GM12878 (cell line): ENCODE measurements around the gene WWOX. TPM values are rescaled to one million over a fixed set of nuclear protein-coding genes. Genes with fewer than 3 reads are reported as not detected.

Experiments used
- BCL11A ChIP-seq: IDR thresholded peaks from 2 replicates; pipeline ENCODE4 v1.6.1; 2011; ENCODE audit warnings: low read depth, low read length
- CUX1 ChIP-seq: IDR thresholded peaks from 2 replicates; pipeline ENCODE4 v1.6.1; 2012; ENCODE audit warnings: improper control_type of control experiment, low read depth, low read length; ENCODE audit not compliant: insufficient replicate concordance
- E2F4 ChIP-seq: IDR thresholded peaks from 2 replicates; pipeline ENCODE4 v1.6.1; 2012; ENCODE audit warnings: low read depth, low read length, improper control_type of control experiment
- IKZF1 ChIP-seq: fragments of 450-650 bp; conservative IDR thresholded peaks from 2 replicates; pipeline ENCODE4 v1.6.1; 2017; ENCODE audit warnings: antibody characterized with exemption, mild to moderate bottlenecking
- IKZF2 ChIP-seq, 2 experiments: fragments of 450-650 bp; IDR thresholded peaks; 2 replicates each; pipeline ENCODE4 v1.6.1; 2017; ENCODE audit warnings: mild to moderate bottlenecking in 2 of 2, moderate library complexity in 2 of 2
- POLR2A ChIP-seq: IDR thresholded peaks from 2 replicates; pipeline ENCODE4 v1.6.1; 2011; ENCODE audit warnings: low read depth, mild to moderate bottlenecking, low read length
- POLR2AphosphoS5 ChIP-seq: IDR thresholded peaks from 2 replicates; pipeline ENCODE4 v1.6.1; 2011; ENCODE audit warnings: mild to moderate bottlenecking, low read length, inconsistent platforms
- RAD21 ChIP-seq: IDR thresholded peaks from 2 replicates; pipeline ENCODE4 v1.6.1; 2011; ENCODE audit warnings: mild to moderate bottlenecking, low read depth, low read length, moderate library complexity; ENCODE audit not compliant: insufficient read depth
- TBL1XR1 ChIP-seq: IDR thresholded peaks from 2 replicates; pipeline ENCODE4 v1.6.1; 2012; ENCODE audit warnings: low read depth, low read length, improper control_type of control experiment
- polyA plus RNA-seq, 11 experiments: library from polyadenylated mRNA; depleted of rRNA in 4 of 11; unstranded in 6 of 11; stranded (reverse) in 5 of 11; fragments of >200 nt; fragmentation: Nextera tagmentation in 4 of 11; fragmentation: Illumina TruSeq in 1 of 11; extraction: Ambion mirVana in 4 of 11; extraction: Trizol in 1 of 11; gene quantifications; 1 replicate in 1 of 11; 2 replicates in 10 of 11; pipeline versions ENCODE4 v1.2.1 to v1.2.3, GENCODE V29; 2011 to 2016; ENCODE audit warnings: inconsistent platforms in 2 of 11, missing spikeins in 2 of 11, low read depth in 1 of 11
- total RNA-seq, 4 experiments: library from RNA; depleted of rRNA in 3 of 4; stranded (reverse); fragments of >200 nt in 3 of 4; fragmentation: Illumina TruSeq in 1 of 4; extraction: Trizol in 1 of 4; gene quantifications; 2 replicates each; pipeline versions ENCODE4 v1.2.1 to v1.2.3, GENCODE V29; 2013 to 2021

The WWOX gene
- total and polyA plus RNA-seq, 10 of the 15 experiments (the other 5 are each of a cell fraction or from before 2014, with no cell fraction given) = 2.8 to 24.4 (median 17.8) TPM

DNA sequence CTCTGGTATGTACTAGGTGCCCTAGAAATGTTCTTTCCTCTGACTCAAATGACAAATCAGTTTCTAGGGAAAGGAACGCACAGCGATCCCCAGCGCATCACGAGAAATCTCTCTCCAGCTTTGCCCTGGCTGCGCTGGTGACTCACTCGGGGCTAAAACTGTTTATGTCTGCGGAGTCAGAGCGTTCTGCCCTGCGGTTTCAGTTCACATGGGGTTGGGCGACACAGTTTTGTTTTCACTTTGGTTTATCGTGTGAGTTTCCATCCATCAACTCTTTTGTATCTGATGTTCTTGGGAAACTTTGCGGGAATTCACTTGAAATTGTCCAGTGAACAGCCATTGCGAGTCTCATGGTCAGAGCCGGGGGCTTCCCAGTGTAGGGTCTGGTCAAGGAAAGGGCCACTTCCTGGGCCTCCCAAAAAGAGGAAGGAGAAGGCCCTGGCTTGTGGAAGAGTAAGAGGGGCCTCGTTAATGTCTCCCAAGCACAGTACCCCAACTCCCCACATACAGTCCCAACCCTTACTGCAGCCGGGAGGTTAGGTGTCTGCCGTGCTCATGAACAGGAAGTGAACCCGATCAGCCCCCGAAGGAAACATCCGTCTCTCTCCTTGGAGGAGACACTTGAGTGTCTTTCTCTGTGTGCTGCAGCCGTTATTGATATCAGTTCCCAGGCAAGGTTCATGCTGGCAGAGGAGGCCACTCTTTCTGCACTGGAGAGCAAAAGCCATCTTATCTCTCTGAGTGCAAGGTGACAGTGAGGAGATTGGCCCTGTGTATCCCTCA is 643.2 kb downstream of the WWOX start (continued):
- TF ChIP-seq TBL1XR1 = 0 out of 2 replicates have a peak, but pooled peaks have one; percentile 0
- peak; percentile 36 for TF ChIP-seq CUX1
- TF ChIP-seq POLR2A = peak; percentile 63
- peak; percentile 56; the same call in 1 of the 2 replicates for TF ChIP-seq POLR2AphosphoS5
- TF ChIP-seq RAD21 = 0 out of 2 replicates have a peak, but pooled peaks have one; percentile 13
- TF ChIP-seq IKZF1 = peak; percentile 77
- TF ChIP-seq E2F4 = no peak
- peak; percentile 81 to 84 for TF ChIP-seq IKZF2 (IDR thresholded peaks at IDR 0.05)
- peak; percentile 67 for TF ChIP-seq BCL11A
